ENCODE results near the gene METTL25B.
A peak's percentile ranks its signal among the peaks of the same experiment; 100 is the strongest.

Gene METTL25B

GRCh38 chr1:156703336-156703735 lies 24.9 kb upstream of the METTL25B start:
- TF ChIP-seq CTCF (IDR thresholded peaks at IDR 0.05; ENCODE audit: low read depth, low read length, missing control alignments), result no peak
- no peak overlapping the region for H3K4me3 ChIP-seq (ENCODE audit: low read depth, low read length)
- no peak for DNase-seq (ENCODE audit: low read depth)

GRCh38 chr1:156703741-156704140 lies 24.5 kb upstream of the METTL25B start:
- TF ChIP-seq CTCF (IDR thresholded peaks at IDR 0.05; ENCODE audit: low read depth, low read length, missing control alignments), result no peak
- H3K4me3 ChIP-seq (ENCODE audit: low read depth, low read length), result no peak overlapping the region
- no peak for DNase-seq (ENCODE audit: low read depth)

GRCh38 chr1:156704166-156704711 lies 24.0 kb upstream of the METTL25B start:
- DNase-seq (ENCODE audit: low read depth), result no peak
- TF ChIP-seq CTCF (IDR thresholded peaks at IDR 0.05; ENCODE audit: low read depth, low read length, missing control alignments), result no peak
- H3K4me3 ChIP-seq (ENCODE audit: low read depth, low read length), result no peak overlapping the region

GRCh38 chr1:156704930-156705320 lies 23.3 kb upstream of the METTL25B start:
- no peak for TF ChIP-seq CTCF (IDR thresholded peaks at IDR 0.05; ENCODE audit: low read depth, low read length, missing control alignments)
- no peak overlapping the region for H3K4me3 ChIP-seq (ENCODE audit: low read depth, low read length)
- no peak for DNase-seq (ENCODE audit: low read depth)

GRCh38 chr1:156705321-156705917 lies 22.9 kb upstream of the METTL25B start, which contains the start of gene CRABP2:
CRABP2 (minus strand) TSS chr1:156705583; CDS start chr1:156705446, 137 bp downstream.
- no peak for DNase-seq (ENCODE audit: low read depth)

GRCh38 chr1:156705918-156706656 lies 22.2 kb upstream of the METTL25B start:
- no peak for DNase-seq (ENCODE audit: low read depth)
- H3K4me3 ChIP-seq (ENCODE audit: low read depth, low read length), result no peak overlapping the region

More at GRCh38 chr1:156705321-156705917, 22.9 kb upstream of the METTL25B start, which contains the start of gene CRABP2:
- H3K4me3 ChIP-seq (ENCODE audit: low read depth, low read length), result no peak within 1 kb of the TSS
- TF ChIP-seq CTCF (IDR thresholded peaks at IDR 0.05; ENCODE audit: low read depth, low read length, missing control alignments), result no peak

More at GRCh38 chr1:156705918-156706656, 22.2 kb upstream of the METTL25B start:
- peak; percentile 69 for TF ChIP-seq CTCF (IDR thresholded peaks at IDR 0.05; ENCODE audit: low read depth, low read length, missing control alignments)
